8988T (cell line): ENCODE results near the gene UCKL1.
"Not testable (repeated sequence)": the region's sequence is repeated elsewhere in the genome, so short reads cannot be mapped to it uniquely, and the experiment has no call there.

Experiments
- DNase-seq: peaks from one replicate; pipeline ENCODE4 v3.0.0; 2011

The UCKL1 gene

GRCh38 chr20:63917811-63918210 is 38.4 kb downstream of the UCKL1 start:
- DNase-seq: no peak

- not testable (repeated sequence) for DNase-seq
Measured at GRCh38 chr20:63916371-63916939, 39.8 kb downstream of the UCKL1 start.

- no peak for DNase-seq
Measured at GRCh38 chr20:63915471-63915870, 40.7 kb downstream of the UCKL1 start.

- DNase-seq: no peak
Measured at GRCh38 chr20:63913768-63914167, 42.4 kb downstream of the UCKL1 start.

- DNase-seq: peak; percentile 21
Measured at GRCh38 chr20:63911176-63911575, 45.0 kb downstream of the UCKL1 start.

GRCh38 chr20:63908008-63908682 is 48.1 kb downstream of the UCKL1 start:
- DNase-seq: no peak

- DNase-seq: no peak
Measured at GRCh38 chr20:63903796-63904561, 52.2 kb downstream of the UCKL1 start.

- peak; percentile 1 for DNase-seq
Measured at GRCh38 chr20:63900413-63900812, 55.8 kb downstream of the UCKL1 start.

- DNase-seq: peak; percentile 8
Measured at GRCh38 chr20:63898882-63899558, 57.2 kb downstream of the UCKL1 start.

GRCh38 chr20:63897978-63898561 is 58.1 kb downstream of the UCKL1 start:
- DNase-seq: peak; percentile 3

- DNase-seq: peak; percentile 58
Measured at GRCh38 chr20:63896264-63897105, 59.7 kb downstream of the UCKL1 start.

- DNase-seq: peak; percentile 6
Measured at GRCh38 chr20:63895952-63896263, 60.3 kb downstream of the UCKL1 start.

- peak; percentile 31 for DNase-seq
Measured at GRCh38 chr20:63895202-63895951, 60.8 kb downstream of the UCKL1 start.

- DNase-seq: peak; percentile 100
Measured at GRCh38 chr20:63894358-63895201, 61.6 kb downstream of the UCKL1 start, which contains the start of gene DNAJC5. Gene DNAJC5, plus strand, starts transcription at chr20:63895126. Its CDS starts 33,220 bp downstream, at chr20:63928346.

- DNase-seq: no peak
Measured at GRCh38 chr20:63893999-63894357, 62.2 kb downstream of the UCKL1 start.

- DNase-seq: no peak
Measured at GRCh38 chr20:63892402-63892801, 63.8 kb downstream of the UCKL1 start.

GRCh38 chr20:63891061-63892002 is 64.9 kb downstream of the UCKL1 start:
- DNase-seq: no peak

GRCh38 chr20:63890616-63891015 is 65.6 kb downstream of the UCKL1 start:
- no peak for DNase-seq

GRCh38 chr20:63890201-63890576 is 66.0 kb downstream of the UCKL1 start:
- no peak for DNase-seq
